Naive thymus-derived CD4-positive, alpha-beta T cell (primary cell): Measurements from ENCODE around the gene ARL4C. TPM values are rescaled to one million over a fixed set of nuclear protein-coding genes. Genes with fewer than 3 reads are reported as not detected.

ENCODE experiments used
- ATAC-seq: fragments of 150-1000 bp; cut with Tn5 transposase; 2 replicates; pipeline ENCODE4 v1.10.0; 2021; ENCODE audit warnings: mild to moderate bottlenecking, moderate library complexity
- CTCF ChIA-PET: fragments of 350-600 bp; sonication (Branson Sonifier 250); formaldehyde crosslinking; loops from one replicate; lab custom pipeline; 2021; ENCODE audit warnings: antibody characterized with exemption; lab: Charles Lee
- POLR2A ChIA-PET: fragments of 350-600 bp; sonication (Branson Sonifier 250); formaldehyde crosslinking; loops from one replicate; lab custom pipeline; 2021; ENCODE audit warnings: antibody characterized with exemption, inconsistent platforms; lab: Charles Lee
- DNase-seq, 9 donors: peaks; one replicate each; pipeline versions ENCODE4 v3.0.0 to v3.0.0-alpha.2; 2020 to 2022; ENCODE audit warnings: mixed read lengths in 1 of 9
- H3K27ac ChIP-seq: one replicate; pipeline ENCODE4 v1.7.0; 2013; ENCODE audit warnings: mild to moderate bottlenecking, low read depth, low read length, moderate library complexity
- H3K27me3 ChIP-seq, 2 donors: one replicate each; pipeline ENCODE4 v1.7.0; 2013; ENCODE audit warnings: low read length in 2 of 2, mild to moderate bottlenecking in 2 of 2, moderate library complexity in 2 of 2; ENCODE audit not compliant: control insufficient read depth in 2 of 2, insufficient read depth in 2 of 2
- H3K36me3 ChIP-seq, 3 experiments: 1 replicate in 2 of 3; 2 replicates in 1 of 3; pipeline ENCODE4 v1.7.0; 2013; ENCODE audit warnings: low read length in 3 of 3, mild to moderate bottlenecking in 3 of 3, moderate library complexity in 1 of 3; ENCODE audit not compliant: insufficient read depth in 3 of 3, control insufficient read depth in 2 of 3
- H3K4me1 ChIP-seq, 2 donors: one replicate each; pipeline ENCODE4 v1.7.0; 2013; ENCODE audit warnings: low read length in 2 of 2, mild to moderate bottlenecking in 2 of 2, moderate library complexity in 1 of 2; ENCODE audit not compliant: control insufficient read depth in 2 of 2, insufficient read depth in 2 of 2
- H3K4me3 ChIP-seq: 2 replicates; pipeline ENCODE4 v1.7.0; 2013; ENCODE audit warnings: mild to moderate bottlenecking, low read length
- H3K9me3 ChIP-seq, 3 experiments: 1 replicate in 2 of 3; 2 replicates in 1 of 3; pipeline ENCODE4 v1.7.0; 2013; ENCODE audit warnings: low read length in 3 of 3; ENCODE audit not compliant: control insufficient read depth in 2 of 3
- H3K27ac Mint-ChIP-seq, 9 donors: one replicate each; pipeline ENCODE4 v1.8.0; 2020 to 2022; ENCODE audit warnings: mixed read lengths in 9 of 9, mild to moderate bottlenecking in 8 of 9, moderate library complexity in 5 of 9, inconsistent platforms in 2 of 9
- H3K27me3 Mint-ChIP-seq, 5 donors: one replicate each; pipeline ENCODE4 v1.8.0; 2021 to 2022; ENCODE audit warnings: mixed read lengths in 5 of 5, mild to moderate bottlenecking in 1 of 5
- H3K36me3 Mint-ChIP-seq, 5 donors: one replicate each; pipeline ENCODE4 v1.8.0; 2020 to 2022; ENCODE audit warnings: mixed read lengths in 5 of 5, mild to moderate bottlenecking in 3 of 5, inconsistent platforms in 1 of 5
- H3K4me1 Mint-ChIP-seq, 7 donors: one replicate each; pipeline ENCODE4 v1.8.0; 2020 to 2022; ENCODE audit warnings: mixed read lengths in 7 of 7, mild to moderate bottlenecking in 3 of 7, inconsistent platforms in 1 of 7
- H3K4me3 Mint-ChIP-seq, 10 donors: one replicate each; pipeline ENCODE4 v1.8.0; 2020 to 2022; ENCODE audit warnings: mild to moderate bottlenecking in 10 of 10, mixed read lengths in 10 of 10, moderate library complexity in 6 of 10, inconsistent platforms in 2 of 10
- H3K9me3 Mint-ChIP-seq, 11 donors: one replicate each; pipeline ENCODE4 v1.8.0; 2020 to 2022; ENCODE audit warnings: mixed read lengths in 11 of 11, mild to moderate bottlenecking in 4 of 11, inconsistent platforms in 1 of 11, moderate library complexity in 1 of 11
- intact Hi-C, 2 donors: fragments of 100-400 bp; cut with micrococcal nuclease; formaldehyde crosslinking; loops; one replicate each; pipeline ENCODE4 v1.15.1; 2023
- polyA plus RNA-seq, 2 donors: library from polyadenylated mRNA; unstranded; fragments of 300-500 nt; fragmentation: Illumina TruSeq; gene quantifications; one replicate each; pipeline ENCODE4 v1.2.3, GENCODE V29; 2021
- total RNA-seq, 6 experiments: library from RNA in 5 of 6; stranded (reverse) in 5 of 6; gene quantifications; 1 replicate in 5 of 6; 2 replicates in 1 of 6; pipeline ENCODE4 v1.2.3 and lab custom pipeline; 2021 to 2026

Gene ARL4C, protein sequence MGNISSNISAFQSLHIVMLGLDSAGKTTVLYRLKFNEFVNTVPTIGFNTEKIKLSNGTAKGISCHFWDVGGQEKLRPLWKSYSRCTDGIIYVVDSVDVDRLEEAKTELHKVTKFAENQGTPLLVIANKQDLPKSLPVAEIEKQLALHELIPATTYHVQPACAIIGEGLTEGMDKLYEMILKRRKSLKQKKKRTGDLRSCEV
- total RNA-seq, result 100 to 1,000 TPM; 200 to 329 (median 290) TPM
- polyA plus RNA-seq, result 100 to 1,000 TPM in 1 of 2 donors, 10 to 100 TPM in 1; 90.6 to 115 TPM
- total RNA-seq (lab: John Stamatoyannopoulos, UW), result 571 reads per million, percentile 98 among the genes with 10 or more reads in this experiment

DNA sequence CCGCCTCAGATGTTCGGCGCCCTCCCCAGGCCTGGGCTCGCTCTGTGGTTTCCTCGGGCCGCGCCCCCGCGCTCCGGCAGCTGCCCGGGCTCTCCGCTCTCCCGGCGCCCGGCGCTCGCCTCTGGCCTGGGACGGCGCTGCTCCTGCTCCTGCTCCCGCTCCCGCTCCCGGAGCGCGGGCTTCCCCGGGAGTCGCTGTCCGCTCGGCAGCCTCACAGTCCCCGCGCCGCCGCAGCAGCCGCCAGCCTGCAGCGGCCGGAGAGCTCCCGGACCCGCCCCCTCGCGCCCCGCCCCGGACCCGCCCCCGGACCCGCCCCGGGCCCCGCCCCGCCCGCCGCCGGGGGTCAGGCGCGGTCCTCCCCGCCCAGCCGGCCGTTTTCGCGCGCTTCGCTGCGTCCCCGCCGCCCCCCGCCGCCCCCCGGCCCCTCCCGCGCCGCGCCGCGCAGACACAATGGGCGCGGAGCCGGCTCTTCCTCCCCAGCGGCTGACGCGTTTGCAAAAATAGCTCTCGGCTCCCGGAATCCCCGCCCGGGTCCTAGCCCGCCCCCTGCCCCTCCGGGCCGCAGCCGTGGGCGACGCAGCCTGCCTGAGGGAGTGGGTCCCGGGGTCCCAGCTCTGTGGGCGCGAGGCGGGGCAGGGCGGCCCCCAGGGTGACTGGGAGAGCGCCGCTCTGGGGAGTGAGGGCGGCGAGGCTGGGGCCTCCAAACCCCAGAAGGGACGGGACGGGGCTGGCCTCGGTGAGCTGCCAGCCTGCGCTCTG is at the start of gene ARL4C:
TSS of gene ARL4C (minus strand) at position 247 of the 759 bp plus-strand sequence. CDS start 495 bp downstream, outside the sequence.
- H3K27me3 Mint-ChIP-seq, result peaks cover 0 to 9% (median 0%) of the 10 kb centered on the region in 5 donors
- peaks cover 17 to 41% (median 34%) of the 10 kb centered on the region in 7 donors for H3K4me1 Mint-ChIP-seq
- H3K4me1 ChIP-seq, result peaks cover 30 to 32% of the 10 kb centered on the region in 2 donors
- peak within 1 kb of the TSS; percentile 94 for H3K27ac ChIP-seq
- peak; percentile 62 to 80 (median 69) for DNase-seq
- peak; percentile 75 for ATAC-seq
- no peaks in the 10 kb centered on the region for H3K27me3 ChIP-seq
- peak within 1 kb of the TSS; percentile 95 for H3K4me3 ChIP-seq
- peak within 1 kb of the TSS; percentile 96 to 100 (median 98) for H3K4me3 Mint-ChIP-seq
- POLR2A ChIA-PET, result interaction anchor here (0.8 to 7.9 kb wide), 25 partner anchors 10 to 510 kb away, joined by 3 to 338 read pairs (median 5); no protein-coding TSS in a partner anchor
- peaks cover 13 to 47% (median 34%) of the 10 kb centered on the region in 5 donors for H3K36me3 Mint-ChIP-seq
- no peaks in the 10 kb centered on the region for H3K9me3 ChIP-seq
- intact Hi-C loops, result loop anchor here (2.0 to 10.0 kb wide), 5 partner anchors 128 to 1082 kb away; no protein-coding TSS in a partner anchor
- H3K9me3 Mint-ChIP-seq, result peaks cover 0 to 16% (median 0%) of the 10 kb centered on the region in 11 donors
- peaks cover 0 to 17% (median 7%) of the 10 kb centered on the region in 3 experiments for H3K36me3 ChIP-seq
- CTCF ChIA-PET, result interaction anchor here (0.5 to 4.3 kb wide), 11 partner anchors 51 to 508 kb away, joined by 3 to 32 read pairs (median 5); no protein-coding TSS in a partner anchor
- peak within 1 kb of the TSS; percentile 92 to 100 (median 98) for H3K27ac Mint-ChIP-seq

DNA sequence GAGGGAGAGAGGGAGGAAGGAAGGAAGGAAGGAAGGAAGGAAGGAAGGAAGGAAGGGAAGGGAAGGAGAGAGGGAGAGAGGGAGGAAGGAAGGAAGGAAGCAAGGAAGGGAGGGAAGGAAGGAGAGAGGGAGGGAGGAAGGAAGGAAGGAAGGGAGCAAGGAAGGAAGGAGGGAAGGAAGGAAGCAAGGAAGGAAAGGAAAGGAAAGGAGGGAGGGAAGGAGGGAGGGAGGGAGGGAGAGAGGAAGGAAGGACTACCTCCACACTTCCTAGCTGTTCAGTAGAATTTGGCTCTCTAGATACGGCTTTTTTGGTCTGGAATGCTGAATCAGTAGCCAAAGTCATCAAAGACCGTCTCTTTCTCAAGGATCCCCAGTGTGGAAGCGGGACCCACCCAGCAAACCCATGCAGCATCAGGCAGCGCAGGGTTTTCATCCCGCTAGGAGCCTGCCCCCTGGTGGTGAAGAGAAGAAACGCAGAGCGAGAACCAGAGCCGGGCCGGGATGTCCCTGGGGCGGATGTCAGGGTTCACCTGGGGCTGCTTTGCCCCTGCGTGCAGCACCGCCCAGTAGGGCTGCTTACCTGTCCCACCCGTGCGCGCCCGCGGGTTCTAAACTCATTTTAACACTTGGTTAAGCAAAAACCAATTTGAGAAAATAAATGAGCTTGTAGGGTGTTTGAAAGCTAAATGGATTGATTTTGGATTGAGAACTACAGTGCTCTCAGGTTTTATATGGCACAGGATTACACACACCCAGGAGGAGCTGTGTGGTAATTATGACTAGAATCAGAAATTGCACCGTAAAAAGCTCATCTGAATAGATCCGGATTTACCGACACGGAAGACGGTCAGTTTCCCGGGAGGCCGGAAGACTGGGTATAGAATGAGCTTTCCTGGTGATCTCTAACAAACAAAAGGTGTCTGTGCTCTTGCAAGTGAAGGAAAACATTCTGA is 48.1 kb upstream of the ARL4C start:
- Histone ChIP-seq H3K36me3 (no peaks in the 10 kb centered on the region), H3K27ac (no peak overlapping the region), H3K9me3 (no peaks in the 10 kb centered on the region), H3K27me3 (no peaks in the 10 kb centered on the region), H3K4me3 (no peak overlapping the region), H3K4me1 (peaks cover 0 to 5% of the 10 kb centered on the region in 2 donors)
- DNase-seq (peak; percentile 54 to 83 (median 69)), ATAC-seq (peak; percentile 93)
- peaks cover 0 to 9% (median 1%) of the 10 kb centered on the region in 7 donors for H3K4me1 Mint-ChIP-seq
- no peak overlapping the region for H3K4me3 Mint-ChIP-seq
- ChIA-PET CTCF (interaction anchor here (0.6 to 1.8 kb wide), 16 partner anchors 8 to 1050 kb away, joined by 3 to 12 read pairs (median 4); no protein-coding TSS in a partner anchor), POLR2A (no interaction called here)
- peaks cover under 1 to 31% (median 13%) of the 10 kb centered on the region in 5 donors for H3K27me3 Mint-ChIP-seq
- intact Hi-C loops, result loop anchor here (1.0 to 10.0 kb wide), 5 partner anchors 44 to 690 kb away; partner anchors contain the start of gene HJURP (in 1 of the 2)
- H3K27ac Mint-ChIP-seq, result no peak overlapping the region
- peaks cover 0 to 1% (median 0%) of the 10 kb centered on the region in 11 donors for H3K9me3 Mint-ChIP-seq
- no peaks in the 10 kb centered on the region for H3K36me3 Mint-ChIP-seq

DNA sequence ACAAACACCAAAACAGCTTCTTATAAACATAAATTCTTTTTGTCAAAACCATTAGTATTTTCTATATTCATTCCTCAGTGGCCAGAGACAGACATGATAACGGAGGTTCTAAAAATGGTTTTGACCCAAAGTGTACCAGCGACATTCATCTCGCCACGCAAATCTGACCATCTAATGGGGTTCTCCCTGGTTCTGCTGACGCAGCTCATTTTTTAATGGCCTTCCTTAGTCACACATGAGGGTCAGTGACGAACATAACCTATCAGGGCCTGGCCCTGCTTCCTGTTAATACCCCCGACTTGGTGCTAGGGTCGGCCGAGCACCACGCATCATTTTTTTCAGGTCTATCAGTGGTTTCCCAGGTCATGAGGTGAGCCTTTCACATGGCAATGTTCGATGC is 45.9 kb upstream of the ARL4C start:
- peaks cover 0 to 7% (median 0%) of the 10 kb centered on the region in 3 experiments for H3K9me3 ChIP-seq
- no peak for ATAC-seq
- H3K4me3 Mint-ChIP-seq, result no peak overlapping the region

DNA sequence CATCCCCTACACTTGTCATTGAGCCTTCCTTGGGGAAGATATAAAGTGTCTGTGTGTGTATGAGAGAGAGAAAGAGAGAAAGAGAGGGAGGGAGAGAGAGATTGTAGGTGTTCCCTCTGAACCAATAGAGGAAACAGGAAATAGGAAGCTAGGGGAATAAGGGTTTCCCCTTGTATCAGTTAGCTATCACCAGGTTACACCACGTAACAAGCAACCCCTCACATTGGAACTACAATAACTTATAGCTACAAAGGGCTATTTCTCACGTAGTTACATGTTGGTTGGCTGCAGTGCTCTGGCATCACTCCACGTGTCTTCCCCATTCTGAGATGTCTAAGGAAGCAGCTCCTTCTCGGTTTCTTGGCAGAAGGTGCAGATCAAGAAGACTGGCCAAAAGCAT is 41.0 kb upstream of the ARL4C start:
- intact Hi-C loops, result no loop called here
- Histone ChIP-seq H3K4me3 (no peak overlapping the region), H3K36me3 (no peaks in the 10 kb centered on the region), H3K4me1 (no peaks in the 10 kb centered on the region), H3K27ac (no peak overlapping the region), H3K9me3 (peaks cover 0 to 7% (median 0%) of the 10 kb centered on the region in 3 experiments), H3K27me3 (no peaks in the 10 kb centered on the region)
- Mint-ChIP-seq H3K4me1 (no peaks in the 10 kb centered on the region), H3K36me3 (peaks cover 0 to 8% (median 4%) of the 10 kb centered on the region in 5 donors), H3K4me3 (no peak overlapping the region), H3K27me3 (peaks cover 4 to 11% (median 9%) of the 10 kb centered on the region in 5 donors), H3K27ac (no peak overlapping the region), H3K9me3 (peaks cover 0 to 7% (median 5%) of the 10 kb centered on the region in 11 donors)
- POLR2A ChIA-PET, result no interaction called here
- DNase-seq (no peak), ATAC-seq (no peak)
- CTCF ChIA-PET, result interaction anchor here (0.6 to 1.6 kb wide), 2 partner anchors 13 to 364 kb away, joined by 4 read pairs; no protein-coding TSS in a partner anchor

More for the DNA sequence above, 45.9 kb upstream of the ARL4C start:
- Mint-ChIP-seq H3K36me3 (peaks cover 0 to 8% (median 4%) of the 10 kb centered on the region in 5 donors), H3K27ac (no peak overlapping the region), H3K27me3 (peaks cover 4 to 25% (median 13%) of the 10 kb centered on the region in 5 donors), H3K4me1 (peaks cover 0 to 9% (median 1%) of the 10 kb centered on the region in 7 donors), H3K9me3 (peaks cover 0 to 7% (median 5%) of the 10 kb centered on the region in 11 donors)
- Histone ChIP-seq H3K4me1 (peaks cover 0 to 5% of the 10 kb centered on the region in 2 donors), H3K27ac (no peak overlapping the region), H3K4me3 (no peak overlapping the region), H3K36me3 (no peaks in the 10 kb centered on the region), H3K27me3 (no peaks in the 10 kb centered on the region)
- intact Hi-C loops, result loop anchor here in 1 of 2 donors (10.0 kb wide), 1 partner anchor 688 kb away; the partner anchor contains the start of gene HJURP
- ChIA-PET CTCF (no interaction called here), POLR2A (no interaction called here)
- DNase-seq, result no peak

DNA sequence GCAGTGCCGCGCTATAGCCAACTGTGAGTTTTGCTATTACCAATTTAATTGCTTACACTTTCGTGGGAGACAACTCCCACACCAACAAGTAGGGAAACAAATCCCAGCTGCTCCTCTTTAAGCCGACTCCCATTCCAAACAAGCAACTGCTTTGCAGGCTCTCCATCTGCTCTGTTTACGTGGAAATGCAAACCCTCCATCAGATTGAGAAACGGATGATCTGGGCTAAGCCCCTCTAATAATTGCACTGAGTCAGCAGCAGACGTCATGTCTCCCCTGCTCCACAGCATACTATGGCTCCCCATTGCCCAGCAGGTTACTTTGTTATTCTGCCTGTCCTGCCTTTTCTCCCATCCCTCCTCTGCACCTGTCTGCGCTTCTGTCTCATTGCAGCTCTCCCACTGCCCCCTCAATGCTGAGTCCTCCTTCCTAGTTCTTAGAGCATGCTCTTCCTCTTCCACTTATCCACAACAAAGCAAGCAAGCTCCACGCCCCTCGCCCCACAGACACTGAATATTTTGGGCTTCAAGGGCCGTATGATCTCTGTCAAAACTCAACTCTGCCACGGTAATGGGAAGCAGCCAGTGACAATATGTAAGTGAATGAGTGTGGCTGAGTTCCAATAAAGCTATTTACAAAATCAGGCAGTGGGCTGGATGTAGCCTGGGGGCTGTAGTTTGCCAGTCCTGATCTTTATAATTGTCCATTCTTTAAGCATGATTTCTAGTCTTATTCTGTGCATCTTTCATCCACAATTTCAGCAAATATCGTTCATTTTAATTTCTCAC is 39.5 kb upstream of the ARL4C start:
- ChIA-PET POLR2A (no interaction called here), CTCF (interaction anchor here (0.8 to 1.2 kb wide), 2 partner anchors 9 kb away, joined by 3 to 5 read pairs; no protein-coding TSS in a partner anchor)
- Mint-ChIP-seq H3K9me3 (peaks cover 0 to 9% (median 5%) of the 10 kb centered on the region in 11 donors), H3K36me3 (peaks cover 0 to 8% (median 4%) of the 10 kb centered on the region in 5 donors), H3K27me3 (peaks cover 8 to 14% (median 11%) of the 10 kb centered on the region in 5 donors), H3K4me3 (no peak overlapping the region), H3K4me1 (no peaks in the 10 kb centered on the region), H3K27ac (no peak overlapping the region)
- Histone ChIP-seq H3K27me3 (peaks cover 0 to 4% of the 10 kb centered on the region in 2 donors), H3K4me3 (no peak overlapping the region), H3K36me3 (no peaks in the 10 kb centered on the region), H3K27ac (no peak overlapping the region), H3K4me1 (no peaks in the 10 kb centered on the region), H3K9me3 (peaks cover 0 to 7% (median 0%) of the 10 kb centered on the region in 3 experiments)
- ATAC-seq, result no peak
- no peak for DNase-seq
- intact Hi-C loops, result no loop called here
